OCI-LY1 (cell line): ENCODE data around the gene UBXN1.
"Not testable (repeated sequence)": the region's sequence is repeated elsewhere in the genome, so short reads cannot be mapped to it uniquely, and the experiment has no call there.

Source experiments
- H2AFZ ChIP-seq: fragments of 200-600 bp; sonication (generic), shearing (Covaris generic); 2 replicates; pipeline ENCODE4 v1.6.0; 2014; ENCODE audit warnings: antibody characterized with exemption, mild to moderate bottlenecking, low read length
- H3F3A ChIP-seq: fragments of 200-600 bp; sonication (generic), shearing (Covaris generic); 2 replicates; pipeline ENCODE4 v1.6.0; 2014; ENCODE audit warnings: mild to moderate bottlenecking, antibody characterized with exemption, low read length, moderate library complexity; ENCODE audit not compliant: insufficient read depth
- H3K27ac ChIP-seq: fragments of 200-600 bp; sonication (generic); 2 replicates; pipeline ENCODE4 v1.5.1; 2014; ENCODE audit warnings: low read length, mixed run types, mild to moderate bottlenecking, low read depth; ENCODE audit not compliant: poor library complexity, severe bottlenecking
- H3K27me3 ChIP-seq: fragments of 200-600 bp; sonication (generic); 2 replicates; pipeline ENCODE4 v1.6.0; 2014; ENCODE audit warnings: antibody characterized with exemption, mild to moderate bottlenecking, low read length, moderate library complexity; ENCODE audit not compliant: insufficient read depth
- H3K36me3 ChIP-seq: fragments of 200-600 bp; sonication (generic); 2 replicates; pipeline ENCODE4 v1.6.1; 2014; ENCODE audit warnings: mild to moderate bottlenecking, antibody characterized with exemption, low read length, moderate library complexity, mixed read lengths; ENCODE audit not compliant: insufficient read depth
- H3K4me1 ChIP-seq: fragments of 200-600 bp; sonication (generic); 2 replicates; pipeline ENCODE4 v1.5.1; 2014; ENCODE audit warnings: mild to moderate bottlenecking, low read length, moderate library complexity; ENCODE audit not compliant: insufficient read depth, severe bottlenecking
- H3K4me2 ChIP-seq: fragments of 200-600 bp; sonication (generic), shearing (Covaris generic); 2 replicates; pipeline ENCODE4 v1.6.1; 2014; ENCODE audit warnings: low read length
- H3K4me3 ChIP-seq: fragments of 200-600 bp; sonication (generic); 2 replicates; pipeline ENCODE4 v1.5.1; 2014; ENCODE audit warnings: low read length, low read depth, mild to moderate bottlenecking, mixed read lengths; ENCODE audit not compliant: poor library complexity, severe bottlenecking
- H3K79me2 ChIP-seq: fragments of 200-600 bp; shearing (Covaris generic); 2 replicates; pipeline ENCODE4 v1.6.1; 2016; ENCODE audit warnings: mixed run types, low read length, mixed read lengths; ENCODE audit not compliant: insufficient read depth
- H3K9ac ChIP-seq: fragments of 200-600 bp; sonication (generic), shearing (Covaris generic); 2 replicates; pipeline ENCODE4 v1.6.1; 2014; ENCODE audit warnings: mild to moderate bottlenecking, low read length, mixed read lengths
- H3K9me2 ChIP-seq: fragments of 200-600 bp; sonication (generic), shearing (Covaris generic); 2 replicates; pipeline ENCODE4 v1.6.1; 2014; ENCODE audit warnings: low read depth, mild to moderate bottlenecking, low read length, mixed read lengths
- H3K9me3 ChIP-seq: fragments of 200-600 bp; shearing (Covaris generic); 2 replicates; pipeline ENCODE4 v1.6.1; 2014; ENCODE audit warnings: low read length, mixed read lengths
- H4K20me1 ChIP-seq: fragments of 200-600 bp; sonication (generic), shearing (Covaris generic); 2 replicates; pipeline ENCODE4 v1.6.0; 2016; ENCODE audit warnings: mild to moderate bottlenecking, low read length; ENCODE audit not compliant: insufficient read depth
- EZH2 ChIP-seq: fragments of 200-600 bp; sonication (generic), shearing (Covaris generic); IDR thresholded peaks from 2 replicates; pipeline ENCODE4 v1.8.0; 2017; ENCODE audit warnings: borderline replicate concordance, mixed run types, mild to moderate bottlenecking, antibody characterized with exemption, low read length, moderate library complexity, mixed read lengths
- TF ChIP-seq, protein P1 (sequence below): fragments of 200-600 bp; sonication (generic), shearing (Covaris generic); IDR thresholded peaks from 2 replicates; pipeline ENCODE4 v1.5.1; 2017; ENCODE audit warnings: mild to moderate bottlenecking, antibody characterized with exemption, low read length, moderate library complexity, mixed read lengths

The UBXN1 gene

DNA sequence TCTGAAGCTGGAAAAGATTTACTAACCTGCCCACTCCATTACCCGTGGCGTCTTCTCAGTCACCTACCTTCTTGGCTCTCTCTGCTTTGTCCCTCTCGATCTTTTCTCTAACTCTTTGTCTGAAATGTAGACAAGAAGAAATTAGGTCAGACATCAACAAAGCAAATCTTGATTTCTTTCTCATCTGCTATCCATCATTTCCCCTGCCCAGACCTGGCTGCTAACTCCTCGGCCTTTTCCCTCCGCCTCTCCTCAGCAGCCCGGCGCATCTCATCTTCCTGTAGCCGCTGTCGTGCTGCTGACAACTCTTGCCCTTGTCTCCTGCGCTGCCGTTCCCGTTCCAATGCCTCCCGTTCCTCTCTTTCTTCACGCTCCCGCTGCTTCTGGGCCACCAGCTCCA, 1.2 kb downstream of the UBXN1 start:
- Histone ChIP-seq H3K4me2 (peak overlapping the region; percentile 94), H3K4me3 (peak overlapping the region; percentile 95), H3K27ac (no peak overlapping the region), H3K79me2 (no peaks in the 10 kb centered on the region; the same call in 1 of the 2 replicates), H4K20me1 (no peaks in the 10 kb centered on the region), H3K27me3 (no peaks in the 10 kb centered on the region), H3K9me2 (no peaks in the 10 kb centered on the region), H2AFZ (no peak overlapping the region), H3K9ac (peak overlapping the region; percentile 94; the same call in 1 of the 2 replicates), H3K36me3 (peaks cover 33% of the 10 kb centered on the region; the same call in 1 of the 2 replicates), H3K9me3 (no peaks in the 10 kb centered on the region), H3F3A (no peaks in the 10 kb centered on the region), H3K4me1 (peaks cover 46% of the 10 kb centered on the region)
- TF ChIP-seq, protein P1, sequence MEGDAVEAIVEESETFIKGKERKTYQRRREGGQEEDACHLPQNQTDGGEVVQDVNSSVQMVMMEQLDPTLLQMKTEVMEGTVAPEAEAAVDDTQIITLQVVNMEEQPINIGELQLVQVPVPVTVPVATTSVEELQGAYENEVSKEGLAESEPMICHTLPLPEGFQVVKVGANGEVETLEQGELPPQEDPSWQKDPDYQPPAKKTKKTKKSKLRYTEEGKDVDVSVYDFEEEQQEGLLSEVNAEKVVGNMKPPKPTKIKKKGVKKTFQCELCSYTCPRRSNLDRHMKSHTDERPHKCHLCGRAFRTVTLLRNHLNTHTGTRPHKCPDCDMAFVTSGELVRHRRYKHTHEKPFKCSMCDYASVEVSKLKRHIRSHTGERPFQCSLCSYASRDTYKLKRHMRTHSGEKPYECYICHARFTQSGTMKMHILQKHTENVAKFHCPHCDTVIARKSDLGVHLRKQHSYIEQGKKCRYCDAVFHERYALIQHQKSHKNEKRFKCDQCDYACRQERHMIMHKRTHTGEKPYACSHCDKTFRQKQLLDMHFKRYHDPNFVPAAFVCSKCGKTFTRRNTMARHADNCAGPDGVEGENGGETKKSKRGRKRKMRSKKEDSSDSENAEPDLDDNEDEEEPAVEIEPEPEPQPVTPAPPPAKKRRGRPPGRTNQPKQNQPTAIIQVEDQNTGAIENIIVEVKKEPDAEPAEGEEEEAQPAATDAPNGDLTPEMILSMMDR, result no peak
- no peak for TF ChIP-seq EZH2

- Histone ChIP-seq H3K9me2 (no peaks in the 10 kb centered on the region), H3K9ac (no peak overlapping the region), H3F3A (no peaks in the 10 kb centered on the region), H2AFZ (no peak overlapping the region), H3K36me3 (peaks cover 34% of the 10 kb centered on the region; the same call in 1 of the 2 replicates), H3K4me2 (0 out of 2 replicates have a peak overlapping the region, but pooled peaks have one; percentile 94), H3K4me3 (no peak overlapping the region), H3K4me1 (peaks cover 50% of the 10 kb centered on the region), H3K79me2 (no peaks in the 10 kb centered on the region; the same call in 1 of the 2 replicates), H3K27me3 (no peaks in the 10 kb centered on the region), H3K27ac (no peak overlapping the region), H4K20me1 (no peaks in the 10 kb centered on the region), H3K9me3 (no peaks in the 10 kb centered on the region)
- no peak for TF ChIP-seq EZH2
- TF ChIP-seq, protein P1, result no peak
Observed at GRCh38 chr11:62677156-62677555, 1.7 kb downstream of the UBXN1 start.

- Histone ChIP-seq H3K9ac (no peak overlapping the region), H3K79me2 (no peaks in the 10 kb centered on the region; the same call in 1 of the 2 replicates), H3K9me3 (no peaks in the 10 kb centered on the region), H3F3A (no peaks in the 10 kb centered on the region), H3K4me1 (peaks cover 50% of the 10 kb centered on the region), H3K27ac (no peak overlapping the region), H3K4me2 (no peak overlapping the region), H3K4me3 (no peak overlapping the region), H2AFZ (no peak overlapping the region), H3K9me2 (no peaks in the 10 kb centered on the region), H3K36me3 (peaks cover 34% of the 10 kb centered on the region; the same call in 1 of the 2 replicates), H3K27me3 (no peaks in the 10 kb centered on the region), H4K20me1 (no peaks in the 10 kb centered on the region)
- TF ChIP-seq, protein P1, result no peak
- no peak for TF ChIP-seq EZH2
Observed at GRCh38 chr11:62676698-62677097, 2.2 kb downstream of the UBXN1 start.

GRCh38 chr11:62675415-62675814, 3.5 kb downstream of the UBXN1 start:
- H3K9ac ChIP-seq, H3K4me2 ChIP-seq, H3F3A ChIP-seq: not testable (repeated sequence)

More at GRCh38 chr11:62675415-62675814, 3.5 kb downstream of the UBXN1 start:
- peaks cover 34% of the 10 kb centered on the region; the same call in 1 of the 2 replicates for H3K36me3 ChIP-seq
- not testable (repeated sequence) for H3K27me3 ChIP-seq, H3K9me3 ChIP-seq, H2AFZ ChIP-seq, H3K79me2 ChIP-seq, H3K4me3 ChIP-seq, H4K20me1 ChIP-seq, H3K9me2 ChIP-seq, H3K27ac ChIP-seq
- peaks cover 50% of the 10 kb centered on the region for H3K4me1 ChIP-seq
